Measurements from ENCODE around the gene CACNA1B.

DNA sequence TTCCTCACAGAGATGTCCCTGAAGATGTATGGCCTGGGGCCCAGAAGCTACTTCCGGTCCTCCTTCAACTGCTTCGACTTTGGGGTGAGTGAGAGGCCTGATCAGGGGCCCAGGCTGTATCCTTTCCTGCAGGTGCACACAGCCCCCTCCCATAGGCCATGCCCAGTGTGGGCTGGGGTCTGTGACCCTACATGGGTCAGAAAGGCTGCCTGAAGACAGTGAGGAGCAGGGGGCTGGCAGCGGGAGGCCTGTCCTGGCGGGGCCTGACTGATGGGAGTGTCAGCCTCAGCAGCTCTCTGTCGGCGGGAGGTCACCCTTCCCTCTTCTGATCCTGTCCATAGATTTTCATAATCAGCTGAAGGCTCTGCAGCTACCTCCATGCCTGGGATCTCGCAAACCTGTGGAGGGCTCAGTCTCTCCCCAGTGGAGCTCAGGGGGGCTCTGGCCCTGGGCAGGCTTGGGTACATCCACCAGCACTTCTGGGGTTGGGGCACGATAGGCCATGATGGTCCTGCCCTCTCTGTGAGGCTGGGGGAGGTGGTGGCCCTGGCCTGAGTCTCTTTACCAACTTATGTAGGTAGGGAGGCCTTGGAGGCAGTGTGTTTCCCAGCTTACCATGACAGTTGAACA is 98.5 kb downstream of the CACNA1B start:
- TF ChIP-seq EP300 (IDR thresholded peaks at IDR 0.05) (no peak), POLR2A (IDR thresholded peaks at IDR 0.05; ENCODE audit: low read depth) (no peak)
- TF ChIP-seq, protein P1, sequence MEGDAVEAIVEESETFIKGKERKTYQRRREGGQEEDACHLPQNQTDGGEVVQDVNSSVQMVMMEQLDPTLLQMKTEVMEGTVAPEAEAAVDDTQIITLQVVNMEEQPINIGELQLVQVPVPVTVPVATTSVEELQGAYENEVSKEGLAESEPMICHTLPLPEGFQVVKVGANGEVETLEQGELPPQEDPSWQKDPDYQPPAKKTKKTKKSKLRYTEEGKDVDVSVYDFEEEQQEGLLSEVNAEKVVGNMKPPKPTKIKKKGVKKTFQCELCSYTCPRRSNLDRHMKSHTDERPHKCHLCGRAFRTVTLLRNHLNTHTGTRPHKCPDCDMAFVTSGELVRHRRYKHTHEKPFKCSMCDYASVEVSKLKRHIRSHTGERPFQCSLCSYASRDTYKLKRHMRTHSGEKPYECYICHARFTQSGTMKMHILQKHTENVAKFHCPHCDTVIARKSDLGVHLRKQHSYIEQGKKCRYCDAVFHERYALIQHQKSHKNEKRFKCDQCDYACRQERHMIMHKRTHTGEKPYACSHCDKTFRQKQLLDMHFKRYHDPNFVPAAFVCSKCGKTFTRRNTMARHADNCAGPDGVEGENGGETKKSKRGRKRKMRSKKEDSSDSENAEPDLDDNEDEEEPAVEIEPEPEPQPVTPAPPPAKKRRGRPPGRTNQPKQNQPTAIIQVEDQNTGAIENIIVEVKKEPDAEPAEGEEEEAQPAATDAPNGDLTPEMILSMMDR (IDR thresholded peaks at IDR 0.05), result no peak

Measured in esophagus muscularis mucosa (tissue), 4 donors.